SJSA1 (cell line): ENCODE results near the gene DPH7. TPM values are rescaled to one million over a fixed set of nuclear protein-coding genes. Genes with fewer than 3 reads are reported as not detected.
"Not testable (repeated sequence)": the region's sequence is repeated elsewhere in the genome, so short reads cannot be mapped to it uniquely, and the experiment has no call there.

Experiments
- DNase-seq, 2 experiments: peaks; one replicate each; pipeline ENCODE4 v3.0.0-alpha.2; 2015 to 2020; ENCODE audit warnings: low spot score in 2 of 2, low read depth in 1 of 2
- H3K27ac ChIP-seq: fragments of 250-450 bp; sonication (Bioruptor Pico); 2 replicates; pipeline ENCODE4 v1.5.1; 2020; ENCODE audit warnings: mild to moderate bottlenecking, moderate library complexity
- H3K27me3 ChIP-seq: fragments of 250-450 bp; sonication (Bioruptor Pico); replicated peaks from 2 replicates; pipeline ENCODE4 v1.5.1; 2020; ENCODE audit warnings: mild to moderate bottlenecking, moderate library complexity
- H3K36me3 ChIP-seq: fragments of 250-450 bp; sonication (Bioruptor Pico); 2 replicates; pipeline ENCODE4 v1.5.1; 2020; ENCODE audit warnings: mild to moderate bottlenecking
- H3K4me1 ChIP-seq: fragments of 250-450 bp; sonication (Bioruptor Pico); replicated peaks from 2 replicates; pipeline ENCODE4 v1.6.1; 2021; ENCODE audit warnings: mild to moderate bottlenecking
- H3K4me3 ChIP-seq: fragments of 250-450 bp; sonication (Bioruptor Pico); 2 replicates; pipeline ENCODE4 v1.5.1; 2020; ENCODE audit warnings: mild to moderate bottlenecking
- H3K9me3 ChIP-seq: fragments of 250-450 bp; sonication (Bioruptor Pico); replicated peaks from 2 replicates; pipeline ENCODE4 v1.5.1; 2020; ENCODE audit warnings: mild to moderate bottlenecking
- total RNA-seq: library from RNA; depleted of rRNA; stranded (reverse); fragments of >200 nt; shearing (Covaris generic); gene quantifications from 2 replicates; pipeline ENCODE4 v1.2.3, GENCODE V29; 2014

The DPH7 gene
- total RNA-seq, 1 experiment from 2014 or later, result 18.7 TPM

- no peaks in the 10 kb centered on the region for H3K27me3 ChIP-seq
- H3K9me3 ChIP-seq, result no peaks in the 10 kb centered on the region
- no peaks in the 10 kb centered on the region for H3K36me3 ChIP-seq
- no peak overlapping the region for H3K27ac ChIP-seq
- no peaks in the 10 kb centered on the region for H3K4me1 ChIP-seq
- H3K4me3 ChIP-seq, result no peak overlapping the region
- DNase-seq, result no peak
Measured at GRCh38 chr9:137519553-137519952, 59.2 kb downstream of the DPH7 start.

- not testable (repeated sequence) for H3K27me3 ChIP-seq, H3K4me3 ChIP-seq, DNase-seq, H3K27ac ChIP-seq, H3K9me3 ChIP-seq, H3K36me3 ChIP-seq, H3K4me1 ChIP-seq
Measured at GRCh38 chr9:137518661-137519459, 59.9 kb downstream of the DPH7 start.

- Histone ChIP-seq H3K4me3 (no peak overlapping the region), H3K4me1 (no peaks in the 10 kb centered on the region), H3K27me3 (no peaks in the 10 kb centered on the region), H3K9me3 (no peaks in the 10 kb centered on the region), H3K36me3 (no peaks in the 10 kb centered on the region), H3K27ac (no peak overlapping the region)
- no peak for DNase-seq
Measured at GRCh38 chr9:137516144-137516917, 62.4 kb downstream of the DPH7 start.

- no peaks in the 10 kb centered on the region for H3K4me1 ChIP-seq
- no peaks in the 10 kb centered on the region for H3K36me3 ChIP-seq
- H3K4me3 ChIP-seq, result no peak overlapping the region
- H3K9me3 ChIP-seq, result no peaks in the 10 kb centered on the region
- DNase-seq, result no peak
- no peak overlapping the region for H3K27ac ChIP-seq
- H3K27me3 ChIP-seq, result no peaks in the 10 kb centered on the region
Measured at GRCh38 chr9:137515338-137515724, 63.4 kb downstream of the DPH7 start.

- H3K4me3 ChIP-seq, result no peak overlapping the region
- H3K27ac ChIP-seq, result no peak overlapping the region
- H3K4me1 ChIP-seq, result no peaks in the 10 kb centered on the region
- H3K9me3 ChIP-seq, result no peaks in the 10 kb centered on the region
- no peaks in the 10 kb centered on the region for H3K36me3 ChIP-seq
- no peak for DNase-seq
- H3K27me3 ChIP-seq, result no peaks in the 10 kb centered on the region
Measured at GRCh38 chr9:137514691-137515337, 63.9 kb downstream of the DPH7 start.

- not testable (repeated sequence) for H3K4me1 ChIP-seq, H3K4me3 ChIP-seq, H3K36me3 ChIP-seq, H3K27ac ChIP-seq, H3K9me3 ChIP-seq, DNase-seq, H3K27me3 ChIP-seq
Measured at GRCh38 chr9:137513801-137514570, 64.7 kb downstream of the DPH7 start.

- H3K36me3 ChIP-seq, H3K27me3 ChIP-seq, H3K9me3 ChIP-seq, H3K4me1 ChIP-seq, H3K4me3 ChIP-seq, DNase-seq, H3K27ac ChIP-seq: not testable (repeated sequence)
Measured at GRCh38 chr9:137513136-137513535, 65.6 kb downstream of the DPH7 start.

- Histone ChIP-seq H3K36me3 (no peaks in the 10 kb centered on the region), H3K4me1 (no peaks in the 10 kb centered on the region), H3K27me3 (no peaks in the 10 kb centered on the region; the same call in 1 of the 2 replicates), H3K4me3 (no peak overlapping the region), H3K27ac (no peak overlapping the region), H3K9me3 (no peaks in the 10 kb centered on the region)
- DNase-seq, result no peak
Measured at GRCh38 chr9:137511758-137512463, 66.8 kb downstream of the DPH7 start.

- DNase-seq, H3K4me3 ChIP-seq, H3K27ac ChIP-seq, H3K4me1 ChIP-seq, H3K27me3 ChIP-seq, H3K36me3 ChIP-seq, H3K9me3 ChIP-seq: not testable (repeated sequence)
Measured at GRCh38 chr9:137511126-137511525, 67.6 kb downstream of the DPH7 start.

- H3K4me3 ChIP-seq, result no peak overlapping the region
- no peaks in the 10 kb centered on the region; the same call in 1 of the 2 replicates for H3K27me3 ChIP-seq
- no peak for DNase-seq
- no peaks in the 10 kb centered on the region for H3K9me3 ChIP-seq
- H3K27ac ChIP-seq, result no peak overlapping the region
- H3K4me1 ChIP-seq, result 0 out of 2 replicates have a peak, but pooled peaks cover 3% of the 10 kb centered on the region
- H3K36me3 ChIP-seq, result no peaks in the 10 kb centered on the region
Measured at GRCh38 chr9:137509198-137509597, 69.5 kb downstream of the DPH7 start.

- H3K4me3 ChIP-seq, result no peak overlapping the region
- H3K27ac ChIP-seq, result no peak overlapping the region
- H3K4me1 ChIP-seq, result 0 out of 2 replicates have a peak, but pooled peaks cover 3% of the 10 kb centered on the region
- no peaks in the 10 kb centered on the region for H3K9me3 ChIP-seq
- no peaks in the 10 kb centered on the region for H3K36me3 ChIP-seq
- no peak for DNase-seq
- H3K27me3 ChIP-seq, result no peaks in the 10 kb centered on the region; the same call in 1 of the 2 replicates
Measured at GRCh38 chr9:137506702-137507171, 72.0 kb downstream of the DPH7 start.

GRCh38 chr9:137506274-137506673 lies 72.5 kb downstream of the DPH7 start:
- no peaks in the 10 kb centered on the region for H3K9me3 ChIP-seq
- DNase-seq, result no peak
- H3K4me1 ChIP-seq, result 0 out of 2 replicates have a peak, but pooled peaks cover 3% of the 10 kb centered on the region
- H3K27ac ChIP-seq, result no peak overlapping the region
- no peak overlapping the region for H3K4me3 ChIP-seq
- no peaks in the 10 kb centered on the region for H3K36me3 ChIP-seq
- no peaks in the 10 kb centered on the region; the same call in 1 of the 2 replicates for H3K27me3 ChIP-seq
